ENCODE data around the gene NHLRC2. TPM values are rescaled to one million over a fixed set of nuclear protein-coding genes. Genes with fewer than 3 reads are reported as not detected.
A peak's percentile ranks its signal among the peaks of the same experiment; 100 is the strongest.

NHLRC2 gene
- total RNA-seq, 1 experiment from 2014 or later: 30.9 TPM

DNA sequence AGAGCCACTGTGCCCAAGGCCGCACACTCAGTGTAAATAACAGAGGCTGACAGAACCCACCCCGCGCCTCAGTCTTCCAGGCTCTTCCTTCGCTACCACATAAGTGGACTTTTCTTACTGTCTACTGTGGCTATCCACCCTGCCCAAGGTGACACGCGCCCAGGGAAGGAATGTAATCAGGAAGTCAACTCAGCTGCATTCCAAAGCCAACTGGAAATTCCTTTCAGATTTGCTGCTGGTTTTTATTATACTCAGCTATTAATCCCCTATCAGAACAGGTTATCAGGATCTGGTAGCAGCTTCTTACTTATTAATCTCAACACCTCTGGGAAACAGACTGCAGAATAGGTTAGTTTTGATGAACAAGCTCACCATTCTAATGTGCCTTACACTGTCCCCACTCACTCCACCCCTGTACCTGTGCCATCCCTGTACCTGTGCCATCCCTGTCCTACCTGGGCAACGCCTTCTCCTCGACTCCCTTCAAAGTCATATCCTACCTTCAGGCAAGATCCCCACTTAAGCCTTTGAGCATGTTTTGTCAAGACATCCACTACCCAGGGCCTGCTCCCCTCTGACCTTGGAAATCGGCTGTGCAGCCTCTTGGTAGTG lies 90.7 kb downstream of the NHLRC2 start:
- H4K20me1 ChIP-seq (ENCODE audit: control insufficient read depth, insufficient read depth, insufficient read length): no peaks in the 10 kb centered on the region
- no peak overlapping the region for H2BK120ac ChIP-seq (ENCODE audit: low read depth, low read length, poor library complexity, severe bottlenecking)
- no peak overlapping the region for H4K8ac ChIP-seq (replicated peaks; ENCODE audit: insufficient read length, low read depth, low read length)
- no peak overlapping the region for H4K5ac ChIP-seq (ENCODE audit: insufficient read length, low read depth, low read length)
- no peak overlapping the region for H2BK5ac ChIP-seq (ENCODE audit: insufficient read length, low read length)
- no peak overlapping the region for H3K56ac ChIP-seq (ENCODE audit: insufficient read length, low read depth, low read length)
- H3K4ac ChIP-seq (ENCODE audit: low read depth, low read length): no peak overlapping the region
- no peak overlapping the region for H3K4me3 Mint-ChIP-seq
- H3K4me1 ChIP-seq (ENCODE audit: insufficient read depth, low read length): peaks cover 3% of the 10 kb centered on the region; the same call in 1 of the 2 replicates
- H3K4me2 ChIP-seq (ENCODE audit: insufficient read depth, insufficient read length, low read length): no peak overlapping the region
- H2AFZ ChIP-seq (ENCODE audit: low read length): no peak overlapping the region
- no peak overlapping the region for H3K23ac ChIP-seq (ENCODE audit: insufficient read length, low read depth, low read length)
- H3K9me3 Mint-ChIP-seq: no peaks in the 10 kb centered on the region; a peak in 1 of 5 replicates
- H3K27ac Mint-ChIP-seq: no peak overlapping the region
- no peaks in the 10 kb centered on the region for H3K23me2 ChIP-seq (ENCODE audit: insufficient read length, low read depth, low read length, poor library complexity, severe bottlenecking)
- no peak overlapping the region for H3K9ac ChIP-seq (ENCODE audit: extremely low read depth, insufficient read length, low read length)
- no peak overlapping the region for H2BK12ac ChIP-seq (ENCODE audit: insufficient read length, low read depth, low read length)
- peaks cover 6% of the 10 kb centered on the region; the same call in 1 of the 2 replicates for H3K27me3 Mint-ChIP-seq (ENCODE audit: low read depth)
- no peak overlapping the region for H3T11ph ChIP-seq (ENCODE audit: low read length)
- no peak overlapping the region for H3K27ac ChIP-seq (ENCODE audit: insufficient read length, low read depth, low read length)
- H2AK5ac ChIP-seq (ENCODE audit: insufficient read length, low read length): no peak overlapping the region
- H3K14ac ChIP-seq (ENCODE audit: insufficient read depth, low read length): no peak overlapping the region; the same call in 1 of the 2 replicates
- no peaks in the 10 kb centered on the region for H3K4me1 Mint-ChIP-seq
- no peak for DNase-seq
- TF ChIP-seq, protein P1, sequence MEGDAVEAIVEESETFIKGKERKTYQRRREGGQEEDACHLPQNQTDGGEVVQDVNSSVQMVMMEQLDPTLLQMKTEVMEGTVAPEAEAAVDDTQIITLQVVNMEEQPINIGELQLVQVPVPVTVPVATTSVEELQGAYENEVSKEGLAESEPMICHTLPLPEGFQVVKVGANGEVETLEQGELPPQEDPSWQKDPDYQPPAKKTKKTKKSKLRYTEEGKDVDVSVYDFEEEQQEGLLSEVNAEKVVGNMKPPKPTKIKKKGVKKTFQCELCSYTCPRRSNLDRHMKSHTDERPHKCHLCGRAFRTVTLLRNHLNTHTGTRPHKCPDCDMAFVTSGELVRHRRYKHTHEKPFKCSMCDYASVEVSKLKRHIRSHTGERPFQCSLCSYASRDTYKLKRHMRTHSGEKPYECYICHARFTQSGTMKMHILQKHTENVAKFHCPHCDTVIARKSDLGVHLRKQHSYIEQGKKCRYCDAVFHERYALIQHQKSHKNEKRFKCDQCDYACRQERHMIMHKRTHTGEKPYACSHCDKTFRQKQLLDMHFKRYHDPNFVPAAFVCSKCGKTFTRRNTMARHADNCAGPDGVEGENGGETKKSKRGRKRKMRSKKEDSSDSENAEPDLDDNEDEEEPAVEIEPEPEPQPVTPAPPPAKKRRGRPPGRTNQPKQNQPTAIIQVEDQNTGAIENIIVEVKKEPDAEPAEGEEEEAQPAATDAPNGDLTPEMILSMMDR (conservative IDR thresholded peaks at IDR 0.05): no peak
- no peaks in the 10 kb centered on the region for H3K9me3 ChIP-seq (ENCODE audit: control insufficient read depth, low read depth, low read length)
- no peak overlapping the region for H2BK15ac ChIP-seq (ENCODE audit: low read depth, low read length)
- H3K27me3 ChIP-seq (ENCODE audit: insufficient read depth, low read length): no peaks in the 10 kb centered on the region
- H4K91ac ChIP-seq (ENCODE audit: insufficient read length, low read depth, low read length): no peak overlapping the region
- WGBS (ENCODE audit: extremely low coverage, insufficient read length, low lambda C conversion rate): no CpG with 5 or more reads among the region's 9 CpGs
- peak overlapping the region; percentile 7 for H2BK20ac ChIP-seq (ENCODE audit: low read depth, low read length, poor library complexity, severe bottlenecking)
- no peaks in the 10 kb centered on the region for H3K79me2 ChIP-seq (ENCODE audit: insufficient read depth, low read length)
- no peaks in the 10 kb centered on the region; a peak in 1 of 7 replicates for H3K36me3 Mint-ChIP-seq (ENCODE audit: insufficient read depth in 1 of 3, low read depth in 3 of 3)
- no peaks in the 10 kb centered on the region for H3K79me1 ChIP-seq (ENCODE audit: insufficient read depth, low read depth, low read length, poor library complexity, severe bottlenecking)
- H3K18ac ChIP-seq (ENCODE audit: insufficient read length, low read depth, low read length): no peak overlapping the region
